Iris pigment epithelial cell (primary cell): ENCODE measurements around the gene PRKCA.

Experiments used
- DNase-seq: peaks from one replicate; pipeline ENCODE4 v3.0.0-alpha.2; 2011; ENCODE audit warnings: low read depth

Gene PRKCA

GRCh38 chr17:66545918-66546317 is 243.5 kb downstream of the PRKCA start:
- no peak for DNase-seq

- DNase-seq: no peak
Observed at GRCh38 chr17:66547151-66547865, 244.9 kb downstream of the PRKCA start.

- no peak for DNase-seq
Observed at GRCh38 chr17:66548158-66548557, 245.7 kb downstream of the PRKCA start.

- DNase-seq: peak; percentile 71
Observed at GRCh38 chr17:66548659-66549310, 246.4 kb downstream of the PRKCA start.

- DNase-seq: peak; percentile 62
Observed at GRCh38 chr17:66549311-66549704, 246.9 kb downstream of the PRKCA start.

GRCh38 chr17:66549731-66550207 is 247.4 kb downstream of the PRKCA start:
- DNase-seq: peak; percentile 91

GRCh38 chr17:66551839-66552238 is 249.4 kb downstream of the PRKCA start:
- no peak for DNase-seq

- DNase-seq: no peak
Observed at GRCh38 chr17:66552371-66552770, 250.0 kb downstream of the PRKCA start.

- no peak for DNase-seq
Observed at GRCh38 chr17:66555605-66556004, 253.2 kb downstream of the PRKCA start.

GRCh38 chr17:66557200-66557599 is 254.8 kb downstream of the PRKCA start:
- no peak for DNase-seq

- no peak for DNase-seq
Observed at GRCh38 chr17:66557886-66558285, 255.5 kb downstream of the PRKCA start.

GRCh38 chr17:66560691-66561090 is 258.3 kb downstream of the PRKCA start:
- DNase-seq: no peak

GRCh38 chr17:66562119-66562518 is 259.7 kb downstream of the PRKCA start:
- no peak for DNase-seq

- DNase-seq: peak; percentile 78
Observed at GRCh38 chr17:66564992-66565465, 262.6 kb downstream of the PRKCA start.

- peak; percentile 90 for DNase-seq
Observed at GRCh38 chr17:66567234-66568170, 265.1 kb downstream of the PRKCA start.

GRCh38 chr17:66569572-66569971 is 267.2 kb downstream of the PRKCA start:
- DNase-seq: no peak

- DNase-seq: peak; percentile 75
Observed at GRCh38 chr17:66570447-66571195, 268.2 kb downstream of the PRKCA start.

GRCh38 chr17:66571745-66572144 is 269.3 kb downstream of the PRKCA start:
- no peak for DNase-seq

- no peak for DNase-seq
Observed at GRCh38 chr17:66573078-66573477, 270.7 kb downstream of the PRKCA start.

GRCh38 chr17:66574123-66574522 is 271.7 kb downstream of the PRKCA start:
- DNase-seq: no peak

GRCh38 chr17:66576473-66576872 is 274.1 kb downstream of the PRKCA start:
- DNase-seq: peak; percentile 25

GRCh38 chr17:66577041-66577440 is 274.6 kb downstream of the PRKCA start:
- DNase-seq: no peak
